CD4-positive, alpha-beta T cell treated with Interleukin-21 for 1 hour (primary cell): ENCODE data around the gene CELF1.

Experiments used
- DNase-seq: peaks from one replicate; pipeline ENCODE4 v3.0.0-alpha.2; 2020

The CELF1 gene

GRCh38 chr11:47443028-47443700 lies 109.8 kb downstream of the CELF1 start:
- DNase-seq: no peak

DNA sequence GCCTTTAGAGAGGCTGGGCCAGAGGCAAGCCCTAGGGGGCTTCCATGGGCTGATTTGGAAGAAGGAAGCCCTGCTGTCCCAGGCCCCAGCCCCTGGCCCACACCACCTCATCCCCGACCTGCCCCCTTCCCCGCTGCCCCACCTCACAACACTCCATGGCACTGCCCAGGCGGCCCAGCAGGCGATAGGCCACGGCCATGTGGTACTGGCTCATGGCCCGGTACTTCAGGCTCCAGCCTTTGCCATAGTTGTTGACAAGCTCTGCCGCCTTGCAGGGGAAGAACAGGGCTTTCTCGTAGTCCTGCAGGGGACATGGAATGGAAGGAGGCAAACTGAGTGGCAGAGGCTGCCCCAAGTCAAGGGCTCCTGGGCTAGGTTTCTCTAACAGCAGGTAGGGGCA lies 110.4 kb downstream of the CELF1 start:
- DNase-seq: no peak

DNA sequence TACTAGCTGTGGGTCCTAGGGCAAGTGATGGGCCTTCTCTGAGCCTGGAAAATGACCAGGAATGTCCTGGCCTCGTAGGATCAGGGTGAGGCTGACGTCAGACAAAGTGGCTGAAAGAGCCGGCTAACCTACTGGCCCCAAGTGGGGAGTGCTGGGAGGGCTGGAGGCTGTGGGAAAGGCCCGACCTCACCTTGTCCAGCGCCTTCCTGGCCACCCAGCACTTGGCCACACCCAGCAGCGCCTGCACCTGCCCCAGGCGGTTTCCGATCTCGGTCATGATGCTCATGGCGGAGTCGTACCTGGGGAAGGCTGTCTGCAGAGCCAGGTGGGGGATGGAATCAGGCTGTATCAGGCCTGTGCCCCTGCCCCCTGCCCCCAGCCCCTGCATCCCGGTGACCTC lies 111.5 kb downstream of the CELF1 start:
- no peak for DNase-seq

DNA sequence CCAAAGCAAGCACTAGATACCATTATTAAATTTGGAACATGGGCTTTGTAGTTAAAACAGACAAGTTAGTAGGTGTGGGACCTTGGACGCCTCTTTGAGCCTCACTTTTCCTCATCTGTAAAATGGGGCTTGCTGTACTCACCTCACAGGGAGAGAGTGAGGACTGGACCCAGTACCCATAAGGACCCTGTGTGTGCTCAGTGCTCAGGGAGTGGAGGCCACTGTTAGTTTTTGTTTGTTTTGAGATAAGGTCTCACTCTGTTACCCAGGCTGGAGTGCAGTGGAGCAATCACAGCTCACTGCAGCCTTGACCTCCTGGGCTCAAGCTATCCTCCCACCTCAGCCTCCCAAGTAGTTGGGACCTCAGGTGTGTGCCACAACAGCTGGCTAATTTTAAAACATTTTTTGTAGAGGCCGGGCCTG lies 112.9 kb downstream of the CELF1 start:
- no peak for DNase-seq

GRCh38 chr11:47438721-47439120 lies 114.2 kb downstream of the CELF1 start:
- DNase-seq: no peak

- DNase-seq: no peak
Measured at GRCh38 chr11:47437746-47438418, 115.0 kb downstream of the CELF1 start.

DNA sequence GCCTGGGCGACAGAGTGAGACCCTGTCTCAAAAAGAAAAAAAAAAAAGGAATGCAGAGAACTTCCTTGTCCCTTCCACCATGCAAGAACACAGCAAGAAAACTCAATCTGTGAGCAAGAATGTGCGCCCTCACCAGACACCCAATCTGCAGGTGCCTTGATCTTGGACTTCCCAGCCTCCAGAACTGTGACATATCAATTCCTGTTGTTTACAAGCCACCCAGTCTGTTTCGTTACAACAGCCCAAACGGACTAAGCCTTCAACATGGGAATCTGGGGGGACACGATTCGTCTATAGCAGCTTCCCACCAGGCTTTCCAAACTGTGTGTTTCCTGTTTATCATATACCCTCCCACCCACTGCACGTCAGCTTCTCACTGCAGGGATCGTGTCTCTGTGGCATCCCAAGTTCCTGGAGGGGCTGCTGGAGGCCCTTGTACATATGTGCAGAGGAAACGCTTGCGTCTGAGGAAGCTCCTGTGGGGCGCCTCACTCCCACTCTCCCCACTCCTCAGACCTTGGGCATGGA lies 115.7 kb downstream of the CELF1 start:
- DNase-seq: no peak

DNA sequence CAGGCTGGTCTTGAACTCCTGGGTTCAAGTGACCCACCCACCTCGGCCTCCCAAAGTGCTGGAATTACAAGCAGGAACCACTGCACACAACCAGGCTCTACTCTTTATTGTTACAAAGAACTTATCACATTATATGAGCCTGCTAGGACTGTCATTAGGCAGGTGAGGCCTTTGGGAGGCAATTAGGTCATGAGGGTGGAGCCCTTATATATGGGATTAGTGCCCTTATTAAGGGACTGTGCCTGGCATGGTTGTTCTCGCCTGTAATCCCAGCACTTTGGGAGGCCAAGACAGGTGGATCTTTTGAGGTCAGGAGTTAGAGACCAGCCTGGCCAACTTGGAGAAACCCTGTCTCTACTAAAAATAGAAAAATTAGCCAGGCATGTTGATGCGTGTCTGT lies 116.2 kb downstream of the CELF1 start:
- DNase-seq: no peak

DNA sequence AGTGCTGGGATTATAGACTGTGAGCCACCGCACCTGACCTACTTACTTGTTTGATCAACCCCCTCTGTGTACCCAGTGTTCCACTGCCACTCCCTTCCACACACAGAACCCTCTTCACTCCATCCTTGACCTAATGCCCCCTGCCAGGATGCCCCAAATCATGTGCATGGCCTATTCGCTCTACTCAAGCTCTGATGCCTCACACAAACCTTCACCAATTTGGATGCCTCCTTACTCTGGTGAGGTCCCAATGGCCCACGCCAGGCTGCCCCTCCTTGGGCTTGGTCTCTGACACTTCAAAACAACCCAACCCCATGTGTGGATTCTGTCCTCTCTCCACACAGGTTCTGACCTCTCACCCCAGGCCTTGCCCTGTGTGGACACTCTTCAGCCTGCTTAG lies 117.2 kb downstream of the CELF1 start:
- DNase-seq: no peak

GRCh38 chr11:47434011-47434786 lies 118.7 kb downstream of the CELF1 start:
- DNase-seq: no peak

DNA sequence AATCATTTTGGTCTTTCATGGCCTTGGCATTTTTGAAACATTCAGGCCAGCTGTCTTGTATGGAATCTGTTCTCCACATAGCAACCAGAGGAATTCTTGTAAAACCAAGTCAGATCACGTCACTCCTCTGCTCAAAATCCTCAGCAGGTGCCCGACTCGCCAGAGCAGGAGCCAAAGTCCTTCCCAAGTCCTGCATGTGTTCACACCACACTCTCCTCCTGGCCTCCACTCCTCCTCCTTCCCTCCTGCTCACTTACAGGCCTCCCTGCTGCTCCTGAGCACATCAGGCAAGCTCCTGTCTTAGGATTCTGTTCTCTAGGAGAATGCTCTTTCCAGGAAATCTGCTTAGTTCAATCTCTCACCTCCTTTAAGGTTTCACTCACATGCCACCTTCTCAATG lies 119.8 kb downstream of the CELF1 start:
- DNase-seq: no peak

DNA sequence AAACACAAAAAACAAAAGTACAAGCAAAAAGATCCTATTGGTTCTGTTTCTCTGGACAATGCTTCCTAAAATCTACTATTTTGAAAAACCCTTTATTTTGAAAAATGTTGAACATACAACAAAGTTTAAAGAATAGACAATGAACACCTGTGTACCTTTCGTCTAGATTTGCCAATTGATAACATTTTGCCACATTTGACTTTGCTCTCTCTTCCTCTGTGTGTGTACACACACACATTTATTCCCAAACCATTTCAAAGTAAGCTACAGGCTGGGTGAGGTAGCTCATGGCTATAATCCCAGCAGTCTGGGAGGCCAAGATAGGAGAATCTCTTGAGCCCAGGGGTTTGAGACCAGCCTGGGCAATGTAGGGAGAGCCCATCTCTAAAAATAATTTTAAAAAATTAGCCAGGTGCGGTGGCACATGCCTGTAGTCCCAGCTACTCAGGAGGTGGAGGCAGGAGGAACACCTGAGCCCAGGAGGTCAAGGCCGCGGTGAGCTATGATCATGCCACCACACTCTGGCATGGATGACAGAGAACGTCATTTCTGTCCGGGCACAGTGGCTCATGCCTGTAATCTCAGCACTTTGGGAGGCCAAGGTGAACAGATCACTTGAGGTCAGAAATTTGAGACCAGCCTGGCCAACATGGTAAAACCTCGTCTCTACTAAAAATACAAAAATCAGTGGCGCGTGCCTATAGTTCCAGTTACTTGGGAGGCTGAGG lies 121.4 kb downstream of the CELF1 start:
- DNase-seq: no peak

DNA sequence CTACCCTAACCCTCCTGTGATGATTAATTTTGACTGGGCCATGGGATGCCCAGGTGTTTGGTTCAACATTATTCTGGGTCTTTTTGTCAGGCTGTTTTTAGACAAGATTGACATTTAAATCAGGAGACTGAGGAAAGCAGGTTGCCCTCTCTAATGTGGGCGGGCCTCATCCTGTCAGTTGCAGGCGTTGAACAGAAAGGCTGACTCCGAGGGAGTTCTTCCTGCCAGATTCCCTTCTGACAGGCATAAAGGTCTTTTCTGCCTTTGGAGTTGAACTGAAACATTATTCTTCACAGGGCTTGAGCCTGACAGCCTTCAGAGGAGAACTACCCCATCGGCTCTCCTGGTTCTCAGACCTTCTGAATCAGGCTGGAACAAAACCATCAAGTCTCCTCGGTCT lies 122.4 kb downstream of the CELF1 start:
- no peak for DNase-seq

GRCh38 chr11:47426062-47426956 lies 126.6 kb downstream of the CELF1 start, which contains the start of gene PSMC3:
Gene PSMC3 (minus strand): TSS chr11:47426439. CDS start chr11:47426279, 160 bp downstream.
- peak; percentile 98 for DNase-seq

DNA sequence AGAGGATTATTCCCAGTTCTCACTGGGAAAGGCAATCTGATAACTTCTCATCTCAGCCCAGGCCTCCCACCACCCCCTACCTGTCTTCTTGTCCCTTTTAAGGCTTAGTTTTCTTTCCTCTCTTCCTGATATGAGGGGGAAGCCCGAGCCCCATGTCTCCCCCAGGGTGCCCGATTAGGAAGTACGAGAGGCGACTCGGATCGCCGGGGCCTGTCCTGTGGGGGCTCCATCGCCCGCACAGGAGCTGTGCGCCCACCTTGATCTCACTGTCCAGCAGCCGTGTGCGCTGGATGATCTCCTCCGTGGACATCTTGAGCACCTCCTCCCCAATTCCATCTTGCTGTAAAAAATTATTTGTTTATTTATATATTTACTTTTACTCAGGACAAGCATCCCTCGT lies 127.3 kb downstream of the CELF1 start:
- DNase-seq: no peak

- no peak for DNase-seq
Measured at GRCh38 chr11:47418454-47419259, 134.3 kb downstream of the CELF1 start.

- DNase-seq: no peak
Measured at GRCh38 chr11:47417712-47418111, 135.2 kb downstream of the CELF1 start.

- no peak for DNase-seq
Measured at GRCh38 chr11:47415949-47416472, 136.9 kb downstream of the CELF1 start.
